IMR-90 (cell line): ENCODE results near the gene NPFF.

Source experiments
- BHLHE40 ChIP-seq: fragments of 150-350 bp; IDR thresholded peaks from 2 replicates; pipeline ENCODE4 v1.6.1; 2016; ENCODE audit warnings: mild to moderate bottlenecking, low read depth, low read length
- CTCF ChIP-seq: conservative IDR thresholded peaks from 2 replicates; pipeline ENCODE4 v1.5.1; 2012; ENCODE audit warnings: mild to moderate bottlenecking, low read depth, low read length, improper control_type of control experiment
- ELK1 ChIP-seq: fragments of 150-350 bp; IDR thresholded peaks from 2 replicates; pipeline ENCODE4 v1.6.1; 2016; ENCODE audit warnings: low read depth, mild to moderate bottlenecking, low read length, moderate library complexity, borderline replicate concordance
- FOS ChIP-seq: fragments of 150-350 bp; IDR thresholded peaks from 2 replicates; pipeline ENCODE4 v1.6.1; 2016; ENCODE audit warnings: low read depth, low read length
- POLR2A ChIP-seq: IDR thresholded peaks from 2 replicates; pipeline ENCODE4 v1.6.1; 2012; ENCODE audit warnings: mild to moderate bottlenecking, low read depth, low read length
- RFX5 ChIP-seq: IDR thresholded peaks from 2 replicates; pipeline ENCODE4 v1.8.0; 2012; ENCODE audit warnings: low read depth, mild to moderate bottlenecking, low read length, moderate library complexity
- USF2 ChIP-seq: fragments of 150-350 bp; IDR thresholded peaks from 2 replicates; pipeline ENCODE4 v1.6.1; 2017; ENCODE audit warnings: mild to moderate bottlenecking, antibody characterized with exemption, low read length, low read depth

DNA sequence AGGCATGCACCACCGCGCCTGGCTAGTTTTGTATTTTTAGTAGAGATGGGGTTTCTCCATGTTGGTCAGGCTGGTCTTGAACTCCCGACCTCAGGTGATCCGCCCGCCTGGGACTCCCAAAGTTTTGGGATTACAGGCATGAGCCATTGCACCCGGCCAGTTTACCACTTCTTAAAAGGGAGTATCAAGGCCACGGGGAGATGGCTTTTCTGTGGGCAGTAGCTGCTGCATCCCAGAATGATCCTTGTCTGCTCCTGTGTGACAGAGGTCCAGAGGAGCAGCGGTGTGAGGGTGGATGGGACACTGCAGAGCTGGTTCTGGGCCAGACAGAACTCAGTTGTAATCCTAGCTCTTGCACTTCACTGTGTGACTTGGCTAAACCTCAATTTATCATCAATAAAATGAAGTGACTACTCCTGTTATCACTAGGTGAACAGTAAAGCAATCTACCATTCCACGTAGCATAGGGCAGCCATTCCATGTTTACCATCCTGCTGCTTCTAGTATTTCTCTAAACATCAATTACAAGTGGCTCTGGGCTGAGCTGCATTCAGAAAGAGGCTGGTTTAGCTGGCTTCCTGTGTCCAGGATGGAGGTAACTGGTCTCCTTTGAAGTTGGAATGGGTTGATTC is 3.0 kb upstream of the NPFF start:
- TF ChIP-seq CTCF, result no peak
- TF ChIP-seq FOS, result no peak
- no peak for TF ChIP-seq BHLHE40
- TF ChIP-seq ELK1, result no peak
- TF ChIP-seq POLR2A, result no peak
- TF ChIP-seq USF2, result no peak
- TF ChIP-seq RFX5, result no peak
